NAMALWA (cell line): Measurements from ENCODE around the gene LIMS3.
"Not testable (repeated sequence)": the region's sequence is repeated elsewhere in the genome, so short reads cannot be mapped to it uniquely, and the experiment has no call there.

ENCODE experiments used
- DNase-seq: peaks from one replicate; pipeline ENCODE4 v3.0.0-alpha.2; 2015; ENCODE audit warnings: low spot score

Gene LIMS3

DNA sequence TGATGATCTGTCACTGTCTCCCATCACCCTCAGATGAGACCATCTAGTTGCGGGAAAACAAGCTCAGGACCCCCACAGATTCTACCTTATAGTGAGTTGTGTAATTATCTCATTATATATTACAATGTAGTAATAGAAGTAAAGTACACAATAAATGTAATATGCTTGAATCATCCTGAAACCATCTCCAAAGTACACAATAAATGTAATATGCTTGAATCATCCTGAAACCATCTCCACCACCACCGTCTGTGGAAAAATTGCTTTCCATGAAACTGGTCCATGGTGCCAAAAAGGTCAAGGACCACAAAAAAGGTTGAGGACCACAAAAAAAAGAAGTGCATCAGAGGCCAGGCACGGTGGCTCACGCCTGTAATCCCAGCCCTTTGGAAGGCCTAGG is 29.3 kb downstream of the LIMS3 start:
- DNase-seq: not testable (repeated sequence)

DNA sequence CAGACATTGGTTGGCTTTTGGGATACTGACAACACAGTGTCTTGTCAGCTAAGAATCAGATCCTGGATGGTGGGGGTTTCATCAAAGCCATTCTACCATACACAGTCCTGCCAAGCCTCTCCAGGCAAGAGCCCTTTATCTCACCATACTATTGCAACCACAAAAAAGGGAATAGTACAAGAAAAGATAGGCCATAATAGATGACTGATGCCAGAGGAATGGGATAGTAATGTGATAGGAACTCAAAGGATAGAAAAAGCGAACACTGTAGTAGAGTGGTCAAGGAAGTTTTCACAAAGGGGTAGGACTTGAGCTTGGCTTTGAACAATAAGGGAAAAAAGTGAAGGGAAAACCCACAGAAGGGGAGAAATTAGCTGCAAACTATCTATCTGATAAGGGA is 30.7 kb downstream of the LIMS3 start:
- DNase-seq: not testable (repeated sequence)

DNA sequence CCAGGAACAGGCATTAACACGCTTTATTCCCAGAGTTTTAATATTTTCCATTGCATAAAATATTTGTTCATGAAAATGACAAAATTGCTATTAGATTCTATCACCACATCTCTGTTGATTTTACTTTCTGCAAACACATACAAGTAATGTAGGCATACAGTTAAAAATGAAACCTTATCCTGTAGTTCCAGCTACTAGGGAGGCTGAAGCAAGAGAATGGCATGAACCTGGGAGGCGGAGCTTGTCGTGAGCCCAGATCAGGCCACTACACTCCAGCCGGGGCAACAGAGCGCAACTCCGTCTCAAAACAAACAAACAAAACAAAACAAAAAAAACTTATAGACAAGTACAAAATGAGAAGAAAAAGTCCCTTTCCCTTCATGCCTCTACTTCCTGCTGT is 38.0 kb downstream of the LIMS3 start:
- not testable (repeated sequence) for DNase-seq

DNA sequence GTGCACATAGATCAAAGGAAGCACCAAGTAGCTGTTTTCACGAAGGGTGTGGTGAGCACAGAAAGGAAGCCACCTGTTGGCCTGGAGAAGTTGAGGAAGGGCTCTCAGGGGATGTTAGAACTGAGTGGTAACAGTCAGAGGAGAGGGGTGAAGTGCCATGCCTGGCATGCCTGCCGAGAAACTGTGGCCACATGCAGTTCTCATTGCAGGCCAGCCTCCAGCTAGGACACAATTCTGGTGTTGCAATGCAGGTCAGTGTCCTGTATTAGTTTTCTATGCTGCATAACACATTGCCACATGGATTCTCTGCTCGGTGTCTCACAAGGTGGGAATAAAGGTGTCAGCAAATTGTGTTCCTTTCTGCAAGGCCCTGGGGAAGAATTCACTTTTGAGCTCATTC is 46.9 kb downstream of the LIMS3 start:
- DNase-seq: not testable (repeated sequence)

DNA sequence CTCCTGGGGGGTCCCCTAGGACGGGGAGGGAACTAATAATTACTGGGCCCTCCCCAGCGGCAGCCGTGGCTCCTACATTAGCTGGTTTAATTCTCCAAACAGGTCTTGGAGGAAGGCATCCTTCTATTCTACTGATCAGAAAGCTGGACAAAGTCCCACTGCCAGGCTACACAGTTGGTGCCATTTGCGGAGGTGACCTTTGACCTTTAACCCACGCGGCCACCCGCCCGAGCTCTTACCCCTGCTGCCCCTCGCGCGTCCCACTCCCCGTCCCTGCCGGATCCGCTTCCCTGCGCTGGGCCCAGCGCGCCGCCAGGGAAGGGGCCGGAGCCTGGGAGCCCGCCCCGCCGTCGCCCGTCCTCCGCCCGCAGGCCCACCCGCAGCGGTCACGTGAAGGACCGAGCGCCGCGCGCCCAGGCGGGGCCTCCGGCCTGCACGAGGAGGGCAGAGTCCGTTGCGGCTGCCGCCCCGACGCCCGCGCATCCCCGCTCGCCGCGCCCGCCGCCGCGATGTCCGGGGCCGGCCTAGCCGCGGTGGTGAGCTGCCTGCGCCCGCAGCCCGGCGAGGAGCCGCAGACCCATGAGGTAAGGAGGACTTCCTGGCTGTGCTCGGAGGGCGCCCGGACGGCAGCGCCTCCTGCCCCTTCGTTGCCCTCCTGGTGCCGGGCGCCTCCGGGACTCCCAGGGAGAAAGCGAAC is 48.9 kb downstream of the LIMS3 start:
- DNase-seq: not testable (repeated sequence)

DNA sequence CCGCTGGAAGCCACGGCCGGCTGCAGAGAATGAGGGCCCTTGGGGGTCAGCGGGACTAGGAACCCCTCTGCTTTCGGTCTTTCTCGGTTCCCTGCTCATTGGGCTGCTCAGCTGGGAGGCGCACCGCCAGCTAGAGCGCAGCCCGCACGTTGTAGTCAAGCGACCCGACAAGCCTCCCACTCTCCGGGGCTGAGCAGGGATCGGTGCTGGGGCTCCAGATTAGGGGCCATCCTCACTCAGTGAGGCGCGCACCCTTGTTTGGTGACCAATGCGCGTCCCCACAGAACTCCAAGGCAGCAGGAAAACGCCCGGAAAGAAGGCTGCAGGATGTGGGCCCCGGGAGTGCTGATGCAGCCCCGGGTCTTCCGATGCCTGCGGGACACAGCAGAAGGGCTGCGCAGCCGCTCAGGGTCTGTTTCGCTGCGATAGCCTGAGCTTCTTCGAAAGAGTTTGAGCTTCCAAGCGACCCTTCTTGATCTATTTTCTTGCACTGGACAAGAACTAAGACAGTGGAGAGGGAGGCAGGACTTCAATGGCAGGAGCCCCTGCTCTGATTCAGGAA is 49.6 kb downstream of the LIMS3 start:
- not testable (repeated sequence) for DNase-seq

DNA sequence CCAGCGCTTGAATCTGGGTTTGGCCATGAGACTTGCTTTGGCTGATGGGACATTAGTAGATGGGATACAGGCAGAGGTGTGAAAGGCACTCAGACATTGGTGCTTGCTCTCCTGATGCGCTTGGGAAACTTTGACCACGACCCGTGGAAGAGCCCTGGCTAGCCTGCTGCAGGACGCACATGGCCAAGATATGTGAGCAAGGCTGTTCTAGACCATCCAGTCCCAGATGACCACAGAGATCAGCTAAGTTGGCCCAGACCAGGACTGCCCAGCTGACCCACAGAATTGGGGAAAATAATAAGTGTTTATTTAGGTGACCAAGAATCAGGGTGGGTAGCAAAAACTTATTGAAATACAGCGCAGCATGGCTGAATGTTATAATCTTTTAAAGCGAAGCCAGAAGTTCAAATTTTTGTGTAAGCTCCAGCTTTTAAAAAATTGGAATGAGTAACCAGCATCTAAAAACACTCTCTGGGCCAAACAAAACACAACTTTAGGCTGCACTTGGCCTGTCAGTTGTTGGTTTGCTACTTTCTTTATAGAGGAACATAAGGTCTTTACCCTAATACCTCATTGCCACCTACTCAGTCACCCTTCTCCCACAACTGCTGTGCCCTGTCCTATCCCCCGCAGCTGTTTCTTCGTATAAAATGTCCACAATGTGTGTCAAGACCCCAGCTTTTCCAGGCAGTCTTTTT is 51.8 kb downstream of the LIMS3 start:
- DNase-seq: not testable (repeated sequence)

DNA sequence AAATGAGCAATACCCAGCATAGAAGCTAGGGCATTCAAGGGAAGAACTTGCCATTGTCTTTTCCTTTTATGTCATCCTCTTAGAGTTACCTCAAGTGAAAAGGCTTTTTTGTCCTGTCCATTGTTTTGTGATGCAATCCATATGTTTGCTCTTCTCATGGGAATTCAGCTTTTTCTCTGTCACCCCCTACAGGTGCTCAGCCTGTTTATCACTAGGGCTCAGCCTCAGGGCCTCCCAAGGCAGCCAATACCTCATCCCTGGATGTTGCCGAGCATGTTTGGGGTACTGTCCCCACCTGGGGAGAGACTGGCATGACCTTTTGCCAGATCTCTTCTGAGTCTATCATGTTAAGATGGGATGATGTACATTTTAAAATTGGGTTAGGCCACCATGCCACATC is 65.5 kb downstream of the LIMS3 start:
- DNase-seq: not testable (repeated sequence)

DNA sequence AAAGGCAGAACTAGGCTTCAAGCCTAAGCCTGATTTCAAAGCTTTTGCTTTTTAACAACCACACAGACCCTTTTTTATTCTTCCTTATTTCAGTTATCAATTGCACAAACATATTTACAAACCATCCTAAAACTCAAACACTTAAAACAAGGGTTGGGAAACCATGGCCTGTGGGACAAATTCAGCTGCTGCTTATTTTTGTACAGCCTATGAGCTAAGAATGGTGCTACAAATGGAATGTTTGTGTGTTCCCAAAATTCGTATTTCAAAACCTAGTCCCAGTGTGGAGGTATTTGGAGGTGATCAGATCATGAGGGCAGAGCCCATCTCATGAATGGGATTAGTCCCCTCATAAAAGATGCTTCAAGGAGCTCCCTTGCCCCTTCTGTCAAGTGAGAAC is 67.0 kb downstream of the LIMS3 start:
- DNase-seq: not testable (repeated sequence)

DNA sequence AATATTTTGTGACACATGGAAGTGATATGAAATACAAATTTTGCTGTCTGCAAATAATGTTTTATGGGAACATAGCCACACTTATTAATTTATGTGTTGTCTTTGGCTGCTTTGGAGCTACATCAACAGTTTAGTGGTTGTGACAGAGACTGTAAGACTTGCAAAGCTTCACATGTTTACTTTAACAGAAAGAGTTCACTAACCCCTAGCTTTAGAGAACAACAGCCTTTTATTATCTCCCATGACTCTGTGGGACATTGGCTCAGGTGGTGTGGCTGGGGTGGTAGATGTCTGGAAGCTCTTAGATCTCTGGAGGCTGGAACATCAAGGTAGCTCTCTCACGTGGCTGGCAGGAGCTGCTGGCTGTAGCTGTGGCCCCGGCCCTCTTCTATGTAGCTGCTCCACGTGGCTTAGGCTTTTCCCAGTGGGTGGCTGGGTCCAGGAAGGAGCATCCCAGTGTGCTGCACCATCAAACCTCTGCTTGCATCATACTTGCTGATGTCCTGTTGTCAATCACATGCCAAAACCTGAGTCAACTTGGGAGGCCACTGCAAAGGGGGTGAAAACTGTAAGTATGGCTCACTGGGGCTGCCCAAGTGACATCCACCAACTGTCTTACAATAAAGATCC is 67.7 kb downstream of the LIMS3 start:
- not testable (repeated sequence) for DNase-seq

DNA sequence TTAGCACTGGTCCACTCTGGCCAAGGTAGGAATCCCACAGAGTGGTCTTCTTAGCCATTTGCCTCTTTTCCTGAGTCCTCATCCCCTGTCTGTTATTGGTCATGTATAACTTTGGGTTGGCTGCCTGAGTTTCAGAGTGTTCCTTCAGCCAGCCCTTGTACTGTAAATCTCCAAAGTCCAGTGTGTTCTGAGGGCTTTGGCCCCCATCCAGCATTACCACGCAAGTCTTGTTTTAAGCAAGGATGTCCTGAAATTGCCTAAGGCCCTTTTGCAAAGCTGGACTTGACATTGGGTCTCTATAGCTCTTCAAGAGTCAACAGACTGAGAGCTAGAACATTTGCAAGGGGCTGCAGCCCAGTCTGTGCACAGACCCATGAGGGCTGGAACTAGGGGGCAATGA is 68.4 kb downstream of the LIMS3 start:
- DNase-seq: not testable (repeated sequence)

DNA sequence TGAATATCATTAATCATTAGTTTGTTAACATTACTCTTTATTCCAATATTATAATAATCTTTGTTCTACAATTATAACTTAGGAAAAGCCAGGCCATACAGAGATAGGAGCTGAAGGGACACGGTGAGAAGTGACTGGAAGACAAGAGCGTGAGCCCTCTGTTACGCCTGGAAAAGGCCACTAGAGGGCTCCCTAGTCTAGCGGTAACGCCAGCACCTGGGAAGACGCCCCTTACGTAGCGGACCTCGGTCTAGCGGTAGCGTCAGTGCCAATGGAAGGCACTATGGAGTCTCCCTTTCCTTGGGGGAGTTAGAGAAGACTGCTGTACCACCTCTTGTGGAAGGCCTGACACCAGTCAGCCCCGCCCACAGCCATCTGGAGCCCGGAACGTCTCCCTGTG is 71.4 kb downstream of the LIMS3 start:
- DNase-seq: not testable (repeated sequence)

DNA sequence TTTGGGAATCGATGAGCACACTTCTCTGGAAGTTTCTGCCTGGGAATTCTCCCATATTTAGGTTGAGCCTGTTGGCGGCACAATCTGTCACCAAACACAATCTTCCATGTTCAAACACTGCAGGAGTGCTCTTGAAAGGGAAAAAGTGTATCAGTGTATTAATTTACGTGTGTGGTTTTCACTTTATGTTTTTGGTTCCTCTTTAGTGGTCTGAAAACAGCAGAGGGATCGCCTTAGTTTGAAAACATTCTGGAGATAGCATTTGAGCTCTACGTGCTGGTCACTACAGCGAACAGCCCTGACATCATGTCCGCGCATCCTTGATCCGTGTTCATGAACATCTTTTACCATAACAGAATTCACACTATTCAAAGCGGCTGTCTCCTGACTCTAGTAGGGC is 73.2 kb downstream of the LIMS3 start:
- DNase-seq: not testable (repeated sequence)
